ENCODE results near the gene SNX13. TPM values are rescaled to one million over a fixed set of nuclear protein-coding genes. Genes with fewer than 3 reads are reported as not detected.

Gene SNX13
- total RNA-seq, 2 donors from 2014 or later = 36.1 to 46.9 TPM

GRCh38 chr7:17878627-17879026 lies 61.7 kb downstream of the SNX13 start:
- Histone ChIP-seq H3K9me3 (no peaks in the 10 kb centered on the region), H3K27ac (no peak overlapping the region), H3K36me3 (peaks cover 8% of the 10 kb centered on the region), H3K27me3 (no peaks in the 10 kb centered on the region), H3K4me3 (no peak overlapping the region), H3K4me1 (no peaks in the 10 kb centered on the region)
- no peak for DNase-seq (ENCODE audit: low spot score)
- TF ChIP-seq, protein P1, sequence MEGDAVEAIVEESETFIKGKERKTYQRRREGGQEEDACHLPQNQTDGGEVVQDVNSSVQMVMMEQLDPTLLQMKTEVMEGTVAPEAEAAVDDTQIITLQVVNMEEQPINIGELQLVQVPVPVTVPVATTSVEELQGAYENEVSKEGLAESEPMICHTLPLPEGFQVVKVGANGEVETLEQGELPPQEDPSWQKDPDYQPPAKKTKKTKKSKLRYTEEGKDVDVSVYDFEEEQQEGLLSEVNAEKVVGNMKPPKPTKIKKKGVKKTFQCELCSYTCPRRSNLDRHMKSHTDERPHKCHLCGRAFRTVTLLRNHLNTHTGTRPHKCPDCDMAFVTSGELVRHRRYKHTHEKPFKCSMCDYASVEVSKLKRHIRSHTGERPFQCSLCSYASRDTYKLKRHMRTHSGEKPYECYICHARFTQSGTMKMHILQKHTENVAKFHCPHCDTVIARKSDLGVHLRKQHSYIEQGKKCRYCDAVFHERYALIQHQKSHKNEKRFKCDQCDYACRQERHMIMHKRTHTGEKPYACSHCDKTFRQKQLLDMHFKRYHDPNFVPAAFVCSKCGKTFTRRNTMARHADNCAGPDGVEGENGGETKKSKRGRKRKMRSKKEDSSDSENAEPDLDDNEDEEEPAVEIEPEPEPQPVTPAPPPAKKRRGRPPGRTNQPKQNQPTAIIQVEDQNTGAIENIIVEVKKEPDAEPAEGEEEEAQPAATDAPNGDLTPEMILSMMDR (IDR thresholded peaks at IDR 0.05) = no peak

DNA sequence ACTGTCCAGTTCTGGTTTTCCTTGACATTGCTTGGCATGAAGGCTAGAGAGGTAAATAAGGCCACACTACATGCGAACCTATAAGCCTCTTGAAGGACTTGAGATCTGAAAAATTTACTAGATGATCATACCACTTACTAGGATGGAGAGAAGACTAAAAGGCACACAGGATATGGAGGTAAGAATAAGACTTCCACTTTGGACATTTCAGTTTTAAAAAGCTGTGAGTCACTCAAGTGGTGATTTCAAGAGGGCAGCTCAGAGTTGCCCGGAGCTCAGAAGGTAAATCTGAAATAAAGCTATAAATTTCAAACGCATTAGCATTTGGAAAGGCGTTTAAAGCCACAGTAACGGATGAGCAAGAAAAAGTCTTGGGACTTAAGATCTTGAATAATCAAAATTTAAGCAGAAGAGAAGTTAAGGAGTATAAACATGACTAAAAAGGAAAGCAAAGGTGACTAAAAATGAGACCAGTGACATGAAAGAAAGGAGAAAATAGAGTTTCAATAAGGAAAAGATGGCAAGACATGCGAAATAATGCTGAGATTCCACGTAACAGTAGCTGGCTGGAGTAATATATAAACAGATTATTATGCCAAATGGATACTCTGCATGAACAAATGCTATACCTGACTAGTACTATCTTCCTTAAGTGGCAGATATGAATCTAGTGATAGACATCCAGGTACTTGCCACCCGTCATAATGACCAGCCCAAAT lies 68.3 kb downstream of the SNX13 start:
- TF ChIP-seq, protein P1 (IDR thresholded peaks at IDR 0.05) = no peak
- Histone ChIP-seq H3K27me3 (no peaks in the 10 kb centered on the region), H3K4me3 (no peak overlapping the region), H3K9me3 (no peaks in the 10 kb centered on the region), H3K4me1 (no peaks in the 10 kb centered on the region), H3K27ac (no peak overlapping the region), H3K36me3 (peaks cover 22% of the 10 kb centered on the region)
- no peak for DNase-seq (ENCODE audit: low spot score)

DNA sequence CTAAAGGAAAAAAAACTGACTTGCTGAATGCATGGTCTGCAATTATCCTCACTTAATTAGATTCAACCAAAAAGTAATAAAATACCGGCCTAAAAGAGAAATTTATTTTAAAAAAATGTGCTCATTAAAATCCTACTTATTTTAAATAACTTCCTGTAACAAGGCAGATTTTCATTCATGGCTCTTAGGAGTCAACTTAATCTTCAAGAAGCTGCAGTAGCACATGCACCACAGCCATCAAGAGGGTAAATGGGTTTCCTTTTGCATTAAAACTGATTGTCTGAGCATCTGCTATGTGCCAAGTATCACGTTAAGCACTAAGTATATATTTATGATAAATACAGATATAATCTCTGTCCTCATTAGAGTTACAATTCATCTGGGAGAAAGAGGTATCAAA lies 69.9 kb downstream of the SNX13 start:
- Histone ChIP-seq H3K4me1 (no peaks in the 10 kb centered on the region), H3K4me3 (no peak overlapping the region), H3K27me3 (no peaks in the 10 kb centered on the region), H3K36me3 (peaks cover 30% of the 10 kb centered on the region), H3K9me3 (peaks cover 0 to 8% of the 10 kb centered on the region in 2 donors), H3K27ac (no peak overlapping the region)
- TF ChIP-seq, protein P1 (IDR thresholded peaks at IDR 0.05) = no peak
- no peak for DNase-seq (ENCODE audit: low spot score)

DNA sequence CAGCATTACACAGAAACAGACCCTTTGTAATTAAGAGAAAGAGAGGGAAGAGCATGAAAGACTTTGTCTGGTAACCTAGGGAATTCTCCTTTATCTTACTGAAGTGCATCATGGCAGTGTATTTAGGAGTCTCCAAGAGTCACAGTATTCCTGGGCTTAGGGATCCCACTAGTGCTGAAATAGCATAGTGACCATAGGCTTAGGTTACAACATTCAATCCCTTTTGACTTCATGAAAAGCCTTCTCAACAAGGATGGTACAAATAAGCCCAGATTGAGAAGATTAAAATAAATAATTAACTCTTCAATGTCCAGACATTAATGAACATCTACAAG lies 76.5 kb downstream of the SNX13 start:
- DNase-seq (ENCODE audit: low spot score) = no peak
- TF ChIP-seq, protein P1 (IDR thresholded peaks at IDR 0.05) = no peak
- no peak overlapping the region for H3K27ac ChIP-seq
- H3K9me3 ChIP-seq = peaks cover 0 to 11% of the 10 kb centered on the region in 2 donors
- H3K27me3 ChIP-seq = no peaks in the 10 kb centered on the region
- no peak overlapping the region for H3K4me3 ChIP-seq
- peaks cover 18% of the 10 kb centered on the region for H3K36me3 ChIP-seq
- peaks cover 0 to 8% of the 10 kb centered on the region in 2 donors for H3K4me1 ChIP-seq

GRCh38 chr7:17863095-17863808 lies 77.0 kb downstream of the SNX13 start:
- Histone ChIP-seq H3K36me3 (peaks cover 18% of the 10 kb centered on the region), H3K27me3 (no peaks in the 10 kb centered on the region), H3K4me3 (no peak overlapping the region), H3K4me1 (peaks cover 0 to 8% of the 10 kb centered on the region in 2 donors), H3K27ac (no peak overlapping the region), H3K9me3 (peaks cover 0 to 11% of the 10 kb centered on the region in 2 donors)
- TF ChIP-seq, protein P1 (IDR thresholded peaks at IDR 0.05) = no peak
- no peak for DNase-seq (ENCODE audit: low spot score)

Measured in right atrium auricular region (tissue), 2 donors.